Measurements from ENCODE around the gene CTSG.

CTSG gene

DNA sequence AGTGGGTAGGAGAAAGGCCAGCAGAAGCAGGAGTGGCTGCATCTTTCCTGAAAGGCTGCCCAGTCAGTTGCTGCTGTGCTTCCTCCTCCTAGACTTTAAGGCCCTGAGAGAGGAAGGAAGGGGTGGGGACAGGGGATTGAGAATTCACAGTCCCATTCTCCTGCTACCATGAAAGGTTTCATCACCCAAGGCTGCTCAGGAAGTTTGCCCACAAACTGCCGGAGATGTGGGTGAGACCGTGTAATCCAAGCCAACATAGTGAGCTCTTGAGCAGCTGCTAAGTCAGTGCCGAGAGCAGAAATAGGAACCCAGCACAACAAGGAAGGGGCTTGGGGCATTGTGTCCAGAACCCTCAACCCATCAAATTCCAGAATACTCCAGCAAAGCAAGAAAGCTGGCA, at the start of gene CTSG:
Gene CTSG, minus strand, starts transcription at position 69 of the 400 bp plus-strand sequence. Its CDS starts 27 bp downstream, at position 42.
- Histone ChIP-seq H3K4me2 (ENCODE audit: low read length) (no peak within 1 kb of the TSS), H2AFZ (ENCODE audit: low read length) (no peak within 1 kb of the TSS), H3K27ac (ENCODE audit: low read depth, low read length, poor library complexity, severe bottlenecking) (no peak within 1 kb of the TSS), H3F3A (ENCODE audit: insufficient read depth, low read length) (no peaks in the 10 kb centered on the region), H3K9ac (ENCODE audit: low read length) (no peak within 1 kb of the TSS), H3K4me3 (ENCODE audit: low read depth, low read length, poor library complexity, severe bottlenecking) (no peak within 1 kb of the TSS), H3K79me2 (ENCODE audit: insufficient read depth, low read length) (no peaks in the 10 kb centered on the region), H3K9me3 (ENCODE audit: low read length) (no peaks in the 10 kb centered on the region), H3K36me3 (ENCODE audit: insufficient read depth, low read length) (no peaks in the 10 kb centered on the region), H3K4me1 (ENCODE audit: insufficient read depth, low read length, severe bottlenecking) (no peaks in the 10 kb centered on the region), H3K27me3 (ENCODE audit: insufficient read depth, low read length) (no peaks in the 10 kb centered on the region), H4K20me1 (ENCODE audit: insufficient read depth, low read length) (no peaks in the 10 kb centered on the region), H3K9me2 (ENCODE audit: low read depth, low read length) (no peaks in the 10 kb centered on the region)
- TF ChIP-seq CTCF (IDR thresholded peaks at IDR 0.05; ENCODE audit: low read length): no peak

DNA sequence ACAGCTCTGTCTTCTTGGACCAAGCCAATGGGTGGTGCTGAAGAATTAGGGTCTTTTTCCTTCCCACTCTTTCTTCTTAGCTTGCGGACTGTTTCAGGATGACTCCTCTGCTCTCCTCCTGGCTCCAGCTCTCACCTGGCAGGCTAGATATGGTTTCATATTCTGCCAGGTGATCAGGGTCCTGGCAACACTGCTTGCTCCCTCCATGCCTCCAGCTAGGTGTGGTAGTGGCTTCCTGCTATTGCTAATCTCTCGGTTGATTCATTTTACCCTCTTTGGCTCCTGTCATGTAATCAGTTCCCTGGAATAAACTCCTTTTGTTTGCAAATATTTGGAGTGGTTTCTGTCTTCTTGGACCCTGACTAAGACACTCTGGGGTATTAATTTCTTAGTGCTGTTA, 37.7 kb upstream of the CTSG start:
- H4K20me1 ChIP-seq (ENCODE audit: insufficient read depth, low read length): no peaks in the 10 kb centered on the region
- no peak overlapping the region for H3K4me2 ChIP-seq (ENCODE audit: low read length)
- H2AFZ ChIP-seq (ENCODE audit: low read length): no peak overlapping the region
- no peak overlapping the region for H3K9ac ChIP-seq (ENCODE audit: low read length)
- H3K4me3 ChIP-seq (ENCODE audit: low read depth, low read length, poor library complexity, severe bottlenecking): no peak overlapping the region
- H3K27ac ChIP-seq (ENCODE audit: low read depth, low read length, poor library complexity, severe bottlenecking): no peak overlapping the region
- no peaks in the 10 kb centered on the region for H3F3A ChIP-seq (ENCODE audit: insufficient read depth, low read length)
- TF ChIP-seq EZH2 (IDR thresholded peaks at IDR 0.05; ENCODE audit: borderline replicate concordance, low read length): no peak
- TF ChIP-seq CTCF (IDR thresholded peaks at IDR 0.05; ENCODE audit: low read length): no peak
- no peaks in the 10 kb centered on the region for H3K36me3 ChIP-seq (ENCODE audit: insufficient read depth, low read length)
- H3K9me3 ChIP-seq (ENCODE audit: low read length): no peaks in the 10 kb centered on the region
- no peaks in the 10 kb centered on the region for H3K79me2 ChIP-seq (ENCODE audit: insufficient read depth, low read length)
- no peaks in the 10 kb centered on the region for H3K9me2 ChIP-seq (ENCODE audit: low read depth, low read length)
- H3K4me1 ChIP-seq (ENCODE audit: insufficient read depth, low read length, severe bottlenecking): no peaks in the 10 kb centered on the region
- H3K27me3 ChIP-seq (ENCODE audit: insufficient read depth, low read length): no peaks in the 10 kb centered on the region

DNA sequence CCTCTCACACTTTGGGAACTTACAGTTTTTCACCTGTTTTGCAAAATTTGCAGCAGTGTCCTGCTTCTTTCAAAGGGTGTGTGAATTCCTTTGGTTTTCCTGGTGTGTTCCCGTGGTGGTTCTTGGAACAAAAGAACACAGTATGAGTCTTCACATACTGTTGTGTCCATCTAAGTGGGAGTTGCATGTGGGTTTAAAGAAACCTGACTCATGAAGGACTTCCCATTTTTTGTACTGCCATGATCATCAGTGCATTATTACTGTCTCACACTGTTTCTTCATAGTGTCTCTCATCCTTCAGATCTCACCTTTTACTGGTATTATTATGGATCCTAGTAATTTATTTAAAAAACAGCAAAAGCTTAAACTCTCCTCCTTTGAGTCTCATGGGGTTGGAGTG, 37.2 kb upstream of the CTSG start:
- Histone ChIP-seq H3F3A (ENCODE audit: insufficient read depth, low read length) (no peaks in the 10 kb centered on the region), H3K9ac (ENCODE audit: low read length) (no peak overlapping the region), H4K20me1 (ENCODE audit: insufficient read depth, low read length) (no peaks in the 10 kb centered on the region), H3K27ac (ENCODE audit: low read depth, low read length, poor library complexity, severe bottlenecking) (no peak overlapping the region), H3K36me3 (ENCODE audit: insufficient read depth, low read length) (no peaks in the 10 kb centered on the region), H3K4me3 (ENCODE audit: low read depth, low read length, poor library complexity, severe bottlenecking) (no peak overlapping the region), H3K4me1 (ENCODE audit: insufficient read depth, low read length, severe bottlenecking) (no peaks in the 10 kb centered on the region), H3K9me3 (ENCODE audit: low read length) (no peaks in the 10 kb centered on the region), H3K9me2 (ENCODE audit: low read depth, low read length) (no peaks in the 10 kb centered on the region), H3K79me2 (ENCODE audit: insufficient read depth, low read length) (no peaks in the 10 kb centered on the region), H3K27me3 (ENCODE audit: insufficient read depth, low read length) (no peaks in the 10 kb centered on the region), H3K4me2 (ENCODE audit: low read length) (no peak overlapping the region), H2AFZ (ENCODE audit: low read length) (no peak overlapping the region)
- no peak for TF ChIP-seq EZH2 (IDR thresholded peaks at IDR 0.05; ENCODE audit: borderline replicate concordance, low read length)
- TF ChIP-seq CTCF (IDR thresholded peaks at IDR 0.05; ENCODE audit: low read length): no peak

Data from OCI-LY1 (cell line).